ENCODE measurements around the gene SRSF8. TPM values are rescaled to one million over a fixed set of nuclear protein-coding genes. Genes with fewer than 3 reads are reported as not detected.

Gene SRSF8
- total RNA-seq, 1 experiment from 2014 or later: 22.9 TPM

DNA sequence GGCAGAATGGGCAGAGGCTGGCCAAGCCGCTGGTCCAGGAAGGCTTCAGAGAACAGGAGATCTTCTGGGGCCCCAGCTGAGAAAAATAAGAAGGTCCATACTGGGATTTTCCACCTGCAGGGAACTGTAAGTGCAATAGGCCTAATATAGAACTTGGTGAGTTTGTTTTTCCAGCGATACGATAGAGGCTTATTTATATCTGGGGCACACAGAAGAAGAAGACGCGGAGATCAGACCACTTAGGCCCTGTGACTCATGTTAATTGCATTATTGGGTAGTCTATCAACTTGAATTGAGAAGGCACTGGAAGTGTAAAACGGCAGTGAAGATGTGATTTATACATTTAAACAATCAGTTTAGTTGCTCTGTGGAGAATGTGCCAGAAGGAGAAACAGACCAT is 7.7 kb upstream of the SRSF8 start:
- ChIA-PET CTCF (no interaction called here), POLR2A (ENCODE audit: unreplicated experiment) (no interaction called here)
- H4K20me1 ChIP-seq (ENCODE audit: insufficient read depth): no peaks in the 10 kb centered on the region
- no peak for DNase-seq
- no peaks in the 10 kb centered on the region for H3K36me3 ChIP-seq (ENCODE audit: low read depth)
- 0 out of 2 replicates have a peak, but pooled peaks cover 9% of the 10 kb centered on the region for H3K27me3 ChIP-seq (ENCODE audit: insufficient read depth, low read depth)
- BruUV-seq (replicated peaks): no TSS peak
- H3K27ac ChIP-seq: no peak overlapping the region
- no peaks in the 10 kb centered on the region for H3K79me2 ChIP-seq (ENCODE audit: low read depth)
- no peaks in the 10 kb centered on the region for H3K9me2 ChIP-seq (ENCODE audit: insufficient read depth)
- no peaks in the 10 kb centered on the region; the same call in 1 of the 2 replicates for H3K9me3 ChIP-seq (ENCODE audit: insufficient read depth, low read depth)
- H3K4me3 ChIP-seq: no peak overlapping the region
- H3F3A ChIP-seq (ENCODE audit: insufficient read depth, low read depth): no peaks in the 10 kb centered on the region
- H3K4me2 ChIP-seq: no peak overlapping the region
- H2AFZ ChIP-seq: no peak overlapping the region
- no peak for TF ChIP-seq EZH2 (IDR thresholded peaks at IDR 0.05; ENCODE audit: low read depth)
- H3K4me1 ChIP-seq (replicated peaks; ENCODE audit: insufficient read depth): no peaks in the 10 kb centered on the region
- intact Hi-C loops (cut with micrococcal nuclease; ENCODE audit: unreplicated experiment): no loop called here

DNA sequence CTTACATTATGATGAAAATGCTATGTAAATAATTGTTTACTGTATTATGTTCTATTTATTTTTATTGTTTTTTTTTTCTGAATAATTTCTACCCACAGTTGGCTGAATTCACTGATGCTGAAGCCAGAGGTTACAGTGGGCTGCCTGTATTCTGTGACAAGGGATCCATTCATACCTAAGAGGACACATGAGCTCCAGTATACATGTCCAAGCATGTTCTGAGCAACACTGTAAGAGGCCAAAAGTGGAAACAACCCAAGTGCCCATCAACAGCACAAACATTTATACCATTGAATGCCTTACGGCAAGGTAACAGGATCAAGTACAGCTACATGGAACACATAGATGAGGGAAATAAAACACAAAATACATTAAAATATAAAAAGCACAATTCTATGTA is 1.4 kb upstream of the SRSF8 start:
- BruUV-seq (replicated peaks): no TSS peak
- H3K4me2 ChIP-seq: no peak overlapping the region
- no peaks in the 10 kb centered on the region for H3K9me3 ChIP-seq (ENCODE audit: insufficient read depth, low read depth)
- CTCF ChIA-PET: no interaction called here
- POLR2A ChIA-PET (ENCODE audit: unreplicated experiment): no interaction called here
- H3K4me3 ChIP-seq: no peak overlapping the region
- no peak overlapping the region for H2AFZ ChIP-seq
- H4K20me1 ChIP-seq (ENCODE audit: insufficient read depth): 0 out of 2 replicates have a peak, but pooled peaks cover 6% of the 10 kb centered on the region
- no peak for DNase-seq
- intact Hi-C loops (cut with micrococcal nuclease; ENCODE audit: unreplicated experiment): loop anchor here (5.0 to 10.0 kb wide), 6 partner anchors 42 to 1362 kb away; partner anchors contain the start of genes CWC15 and KDM4D
- no peak overlapping the region for H3K27ac ChIP-seq
- H3K36me3 ChIP-seq (ENCODE audit: low read depth): peaks cover 7% of the 10 kb centered on the region
- H3K4me1 ChIP-seq (replicated peaks; ENCODE audit: insufficient read depth): peaks cover 20% of the 10 kb centered on the region
- H3K9me2 ChIP-seq (ENCODE audit: insufficient read depth): no peaks in the 10 kb centered on the region
- H3K79me2 ChIP-seq (ENCODE audit: low read depth): peaks cover 27% of the 10 kb centered on the region
- TF ChIP-seq, protein P1, sequence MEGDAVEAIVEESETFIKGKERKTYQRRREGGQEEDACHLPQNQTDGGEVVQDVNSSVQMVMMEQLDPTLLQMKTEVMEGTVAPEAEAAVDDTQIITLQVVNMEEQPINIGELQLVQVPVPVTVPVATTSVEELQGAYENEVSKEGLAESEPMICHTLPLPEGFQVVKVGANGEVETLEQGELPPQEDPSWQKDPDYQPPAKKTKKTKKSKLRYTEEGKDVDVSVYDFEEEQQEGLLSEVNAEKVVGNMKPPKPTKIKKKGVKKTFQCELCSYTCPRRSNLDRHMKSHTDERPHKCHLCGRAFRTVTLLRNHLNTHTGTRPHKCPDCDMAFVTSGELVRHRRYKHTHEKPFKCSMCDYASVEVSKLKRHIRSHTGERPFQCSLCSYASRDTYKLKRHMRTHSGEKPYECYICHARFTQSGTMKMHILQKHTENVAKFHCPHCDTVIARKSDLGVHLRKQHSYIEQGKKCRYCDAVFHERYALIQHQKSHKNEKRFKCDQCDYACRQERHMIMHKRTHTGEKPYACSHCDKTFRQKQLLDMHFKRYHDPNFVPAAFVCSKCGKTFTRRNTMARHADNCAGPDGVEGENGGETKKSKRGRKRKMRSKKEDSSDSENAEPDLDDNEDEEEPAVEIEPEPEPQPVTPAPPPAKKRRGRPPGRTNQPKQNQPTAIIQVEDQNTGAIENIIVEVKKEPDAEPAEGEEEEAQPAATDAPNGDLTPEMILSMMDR (conservative IDR thresholded peaks at IDR 0.05): no peak
- TF ChIP-seq EZH2 (IDR thresholded peaks at IDR 0.05; ENCODE audit: low read depth): no peak
- H3F3A ChIP-seq (ENCODE audit: insufficient read depth, low read depth): peaks cover 15% of the 10 kb centered on the region
- no peaks in the 10 kb centered on the region for H3K27me3 ChIP-seq (ENCODE audit: insufficient read depth, low read depth)

DNA sequence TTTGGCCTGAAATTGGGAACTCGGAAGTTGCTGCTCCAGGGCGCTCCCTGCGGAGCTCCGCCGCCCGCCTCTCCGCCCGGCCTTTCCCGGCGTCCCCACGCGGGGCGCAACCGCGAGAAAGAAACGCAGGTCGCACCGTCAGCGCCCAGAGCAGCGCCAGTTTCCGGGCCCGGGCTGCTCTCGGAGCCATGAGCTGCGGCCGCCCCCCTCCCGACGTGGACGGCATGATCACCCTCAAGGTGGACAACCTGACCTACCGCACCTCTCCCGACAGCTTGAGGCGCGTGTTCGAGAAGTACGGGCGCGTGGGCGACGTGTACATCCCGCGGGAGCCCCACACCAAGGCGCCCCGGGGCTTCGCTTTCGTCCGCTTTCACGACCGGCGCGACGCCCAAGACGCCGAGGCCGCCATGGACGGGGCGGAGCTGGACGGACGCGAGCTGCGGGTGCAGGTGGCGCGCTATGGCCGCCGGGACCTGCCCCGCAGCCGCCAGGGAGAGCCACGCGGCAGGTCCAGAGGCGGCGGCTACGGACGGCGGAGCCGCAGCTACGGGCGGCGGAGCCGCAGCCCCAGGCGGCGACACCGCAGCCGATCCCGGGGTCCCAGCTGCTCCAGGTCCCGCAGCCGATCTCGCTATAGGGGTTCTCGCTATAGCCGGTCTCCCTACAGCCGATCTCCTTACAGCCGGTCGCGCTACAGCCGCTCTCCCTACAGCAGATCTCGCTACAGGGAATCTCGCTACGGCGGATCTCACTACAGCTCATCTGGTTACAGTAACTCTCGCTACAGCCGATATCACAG is 521 bp downstream of the SRSF8 start:
- H3K79me2 ChIP-seq (ENCODE audit: low read depth): peaks cover 35% of the 10 kb centered on the region
- POLR2A ChIA-PET (ENCODE audit: unreplicated experiment): interaction anchor here (0.6 to 2.1 kb wide), 5 partner anchors 83 to 1258 kb away, joined by 3 to 6 read pairs (median 4); partner anchors contain the start of genes CWC15 and KDM4D
- H4K20me1 ChIP-seq (ENCODE audit: insufficient read depth): 0 out of 2 replicates have a peak, but pooled peaks cover 6% of the 10 kb centered on the region
- H3K4me2 ChIP-seq: peak overlapping the region; percentile 87
- DNase-seq: peak; percentile 68 to 72
- H3K27ac ChIP-seq: peak overlapping the region; percentile 85
- no peaks in the 10 kb centered on the region for H3K27me3 ChIP-seq (ENCODE audit: insufficient read depth, low read depth)
- peaks cover 20% of the 10 kb centered on the region for H3K4me1 ChIP-seq (replicated peaks; ENCODE audit: insufficient read depth)
- H3K9me2 ChIP-seq (ENCODE audit: insufficient read depth): no peaks in the 10 kb centered on the region
- peak overlapping the region; percentile 89 for H3K4me3 ChIP-seq
- no peak for TF ChIP-seq EZH2 (IDR thresholded peaks at IDR 0.05; ENCODE audit: low read depth)
- TF ChIP-seq, protein P1 (conservative IDR thresholded peaks at IDR 0.05): peak; percentile 53
- peaks cover 15% of the 10 kb centered on the region for H3F3A ChIP-seq (ENCODE audit: insufficient read depth, low read depth)
- no peaks in the 10 kb centered on the region for H3K9me3 ChIP-seq (ENCODE audit: insufficient read depth, low read depth)
- CTCF ChIA-PET: interaction anchor here (0.6 to 1.7 kb wide), 6 partner anchors 54 to 1357 kb away, joined by 3 to 9 read pairs (median 4); no protein-coding TSS in a partner anchor
- intact Hi-C loops (cut with micrococcal nuclease; ENCODE audit: unreplicated experiment): loop anchor here (1.0 to 10.0 kb wide), 7 partner anchors 40 to 1360 kb away; partner anchors contain the start of genes CWC15 and KDM4D
- H3K36me3 ChIP-seq (ENCODE audit: low read depth): peaks cover 12% of the 10 kb centered on the region
- peak overlapping the region; percentile 95 for H2AFZ ChIP-seq
- TSS peak; percentile 86 for BruUV-seq (replicated peaks)

All from PC-9 (cell line).